ENCODE results near the gene MT1H. TPM values are rescaled to one million over a fixed set of nuclear protein-coding genes. Genes with fewer than 3 reads are reported as not detected.
"Not testable (repeated sequence)": the region's sequence is repeated elsewhere in the genome, so short reads cannot be mapped to it uniquely, and the experiment has no call there.

The MT1H gene
- total RNA-seq, result 100 to 1,000 TPM in 1 of 4 donors, 10 to 100 TPM in 2, not detected in 1; 45.4 to 179 (median 62.8) TPM

DNA sequence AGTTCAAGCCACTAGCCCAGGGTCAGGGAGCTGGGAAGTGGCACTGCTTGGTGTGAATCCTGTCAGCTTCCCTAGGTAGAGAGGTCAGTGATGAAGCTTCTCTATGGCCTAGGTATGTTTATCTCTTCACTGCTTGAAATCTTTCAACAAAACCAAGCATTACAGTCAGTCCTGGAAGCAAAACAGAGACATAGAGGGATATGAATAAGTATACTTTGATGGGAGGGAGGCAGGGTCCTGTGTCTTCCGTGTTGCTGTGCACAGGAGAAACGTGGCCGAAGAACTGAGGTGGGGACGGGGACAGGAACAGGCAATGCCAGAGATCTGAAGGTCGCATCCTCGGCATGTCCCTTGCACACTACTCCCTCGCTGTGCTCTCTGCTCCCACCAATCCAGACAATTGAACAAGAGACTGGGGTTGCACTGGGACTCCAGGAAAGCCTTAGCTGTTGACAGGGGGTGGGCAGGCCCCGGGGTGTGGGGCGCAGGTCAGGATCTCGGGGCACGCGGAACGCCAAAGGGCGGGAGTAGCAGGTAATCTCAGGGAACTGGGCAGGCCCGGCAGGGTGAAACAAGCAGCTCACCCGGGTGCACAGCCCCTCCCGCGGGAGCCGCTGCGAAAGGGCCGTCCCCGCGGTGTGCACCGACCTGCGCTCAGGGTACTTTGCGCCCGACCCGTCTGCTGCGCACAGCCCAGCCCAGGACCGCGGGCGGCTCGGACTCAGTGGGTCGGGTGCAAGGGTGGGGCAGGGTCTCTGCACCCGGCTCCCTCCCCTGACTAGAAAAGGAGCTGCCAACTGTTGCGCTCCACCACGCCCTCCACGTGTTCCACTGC is at the start of gene MT1H:
Gene MT1H (plus strand): TSS at position 810 of the 835 bp plus-strand sequence. CDS start 71 bp downstream, outside the sequence.
- Histone ChIP-seq H3K27me3 (no peaks in the 10 kb centered on the region), H3K4me1 (peaks cover 12 to 35% of the 10 kb centered on the region in 2 donors), H3K36me3 (no peaks in the 10 kb centered on the region), H3K4me3 (replicated peaks in 1 of 3) (peak within 1 kb of the TSS in 1 of 3 donors; percentile 2), H3K9me3 (no peaks in the 10 kb centered on the region), H3K27ac (peak within 1 kb of the TSS in 1 of 3 donors; percentile 65)
- peak; percentile 58 to 66 for DNase-seq
- TF ChIP-seq, protein P1, sequence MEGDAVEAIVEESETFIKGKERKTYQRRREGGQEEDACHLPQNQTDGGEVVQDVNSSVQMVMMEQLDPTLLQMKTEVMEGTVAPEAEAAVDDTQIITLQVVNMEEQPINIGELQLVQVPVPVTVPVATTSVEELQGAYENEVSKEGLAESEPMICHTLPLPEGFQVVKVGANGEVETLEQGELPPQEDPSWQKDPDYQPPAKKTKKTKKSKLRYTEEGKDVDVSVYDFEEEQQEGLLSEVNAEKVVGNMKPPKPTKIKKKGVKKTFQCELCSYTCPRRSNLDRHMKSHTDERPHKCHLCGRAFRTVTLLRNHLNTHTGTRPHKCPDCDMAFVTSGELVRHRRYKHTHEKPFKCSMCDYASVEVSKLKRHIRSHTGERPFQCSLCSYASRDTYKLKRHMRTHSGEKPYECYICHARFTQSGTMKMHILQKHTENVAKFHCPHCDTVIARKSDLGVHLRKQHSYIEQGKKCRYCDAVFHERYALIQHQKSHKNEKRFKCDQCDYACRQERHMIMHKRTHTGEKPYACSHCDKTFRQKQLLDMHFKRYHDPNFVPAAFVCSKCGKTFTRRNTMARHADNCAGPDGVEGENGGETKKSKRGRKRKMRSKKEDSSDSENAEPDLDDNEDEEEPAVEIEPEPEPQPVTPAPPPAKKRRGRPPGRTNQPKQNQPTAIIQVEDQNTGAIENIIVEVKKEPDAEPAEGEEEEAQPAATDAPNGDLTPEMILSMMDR (IDR thresholded peaks at IDR 0.05), result no peak
- peak in 1 of 2 donors; percentile 61 for TF ChIP-seq POLR2A (IDR thresholded peaks at IDR 0.05)
- 42 to 51% methylated on average over 16 to 18 of the region's 38 CpGs for WGBS, 2 donors
- intact Hi-C loops (cut with DNase I), result no loop called here

DNA sequence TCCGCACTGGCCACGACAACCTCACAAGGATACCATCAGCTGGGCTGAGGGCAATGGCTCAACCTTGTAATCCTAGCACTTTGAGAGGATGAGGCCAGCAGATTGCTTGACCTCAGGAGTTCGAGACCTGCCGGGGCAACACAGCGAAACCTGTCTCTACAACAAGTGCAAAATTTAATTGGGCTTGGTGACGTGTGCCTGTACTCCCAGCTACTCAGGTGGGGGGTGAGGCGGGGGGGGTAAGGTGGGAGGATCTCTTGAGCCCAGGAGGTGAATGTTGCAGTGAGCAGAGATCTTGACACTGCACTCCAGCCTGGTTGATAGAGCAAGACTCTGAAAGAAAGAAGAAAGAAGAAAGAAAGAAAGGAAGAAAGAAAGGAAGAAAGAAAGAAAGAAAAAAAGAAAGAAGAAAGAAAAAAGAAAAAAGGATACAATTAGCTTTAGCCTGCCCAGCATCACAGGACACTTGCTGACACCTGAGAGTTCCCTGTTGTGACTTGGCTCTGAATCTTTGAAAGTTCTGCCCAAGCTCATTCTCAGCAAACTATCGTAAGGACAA is 49.2 kb upstream of the MT1H start:
- Histone ChIP-seq H3K36me3 (no peaks in the 10 kb centered on the region), H3K27ac (no peak overlapping the region), H3K4me3 (replicated peaks in 1 of 3) (no peak overlapping the region), H3K9me3 (no peaks in the 10 kb centered on the region), H3K27me3 (no peaks in the 10 kb centered on the region), H3K4me1 (peaks cover 11 to 20% of the 10 kb centered on the region in 2 donors)
- DNase-seq, result no peak
- TF ChIP-seq, protein P1 (IDR thresholded peaks at IDR 0.05), result no peak
- no peak for TF ChIP-seq POLR2A (IDR thresholded peaks at IDR 0.05)
- intact Hi-C loops (cut with DNase I), result no loop called here
- WGBS, 2 donors, result 82 to 88% methylated on average over 7 to 8 of the region's 8 CpGs

DNA sequence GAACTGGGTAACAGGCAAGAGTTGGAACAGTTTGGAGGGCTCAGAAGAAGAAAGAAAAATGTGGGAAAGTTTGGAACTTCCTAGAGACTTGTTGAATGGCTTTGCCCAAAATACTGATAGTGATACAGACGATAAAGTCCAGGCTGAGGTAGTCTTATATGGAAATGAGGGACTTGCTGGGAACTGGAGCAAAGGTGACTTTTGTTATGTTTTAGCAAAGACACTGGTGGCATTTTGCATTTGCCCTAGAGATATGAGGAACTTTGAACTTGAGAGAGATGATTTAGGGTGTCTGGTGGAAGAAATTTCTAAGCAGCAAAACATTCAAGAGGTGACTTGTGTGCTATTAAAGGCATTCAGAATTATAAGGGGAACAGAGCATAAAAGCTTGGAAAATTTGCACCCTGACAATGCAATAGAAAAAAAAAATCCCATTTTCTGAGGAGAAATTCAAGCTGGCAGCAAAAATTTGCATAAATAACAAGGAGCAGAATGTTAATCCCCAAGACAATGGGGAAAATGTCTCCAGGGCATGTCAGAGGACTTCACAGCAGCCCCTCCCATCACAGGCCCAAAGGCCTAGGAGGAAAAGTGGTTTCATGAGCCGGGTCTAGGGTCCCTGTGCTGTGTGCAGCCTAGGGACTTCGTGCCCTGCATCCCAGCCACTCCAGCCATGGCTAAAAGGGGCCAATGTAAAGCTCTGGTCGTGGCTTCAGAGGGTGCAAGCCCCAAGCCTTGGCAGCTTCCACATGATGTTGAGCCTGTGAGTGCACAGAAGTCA is 47.8 kb upstream of the MT1H start:
- H3K27me3 ChIP-seq; H3K36me3 ChIP-seq; DNase-seq; intact Hi-C loops (cut with DNase I); H3K9me3 ChIP-seq; H3K27ac ChIP-seq; H3K4me3 ChIP-seq (replicated peaks in 1 of 3): not testable (repeated sequence)
- WGBS, 2 donors, result 76 to 77% methylated on average over 3 to 4 of the region's 4 CpGs
- peaks cover 11 to 16% of the 10 kb centered on the region in 2 donors for H3K4me1 ChIP-seq

DNA sequence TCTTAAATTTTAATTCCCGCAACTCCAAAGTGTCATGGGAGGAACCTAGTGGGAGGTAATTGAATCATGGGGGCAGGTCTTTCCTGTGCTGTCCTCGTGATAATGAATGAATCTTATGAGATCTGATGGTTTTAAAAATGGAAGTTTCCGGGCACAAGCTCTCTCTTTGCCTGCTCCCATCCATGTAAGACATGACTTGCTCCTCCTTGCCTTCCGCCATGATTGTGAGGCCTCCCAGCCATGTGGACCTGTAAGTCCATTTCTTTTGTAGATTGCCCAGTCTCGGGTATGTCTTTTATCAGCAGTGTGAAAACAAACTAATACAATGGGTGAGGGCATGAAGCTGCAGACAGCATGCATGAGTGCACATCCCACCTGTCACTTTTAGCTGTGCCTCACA is 46.4 kb upstream of the MT1H start:
- H3K4me3 ChIP-seq (replicated peaks in 1 of 3); DNase-seq; intact Hi-C loops (cut with DNase I); H3K27ac ChIP-seq; H3K36me3 ChIP-seq; H3K27me3 ChIP-seq; H3K4me1 ChIP-seq; H3K9me3 ChIP-seq: not testable (repeated sequence)
- WGBS, 2 donors, result 96% methylated on average over 5 of the region's 5 CpGs

DNA sequence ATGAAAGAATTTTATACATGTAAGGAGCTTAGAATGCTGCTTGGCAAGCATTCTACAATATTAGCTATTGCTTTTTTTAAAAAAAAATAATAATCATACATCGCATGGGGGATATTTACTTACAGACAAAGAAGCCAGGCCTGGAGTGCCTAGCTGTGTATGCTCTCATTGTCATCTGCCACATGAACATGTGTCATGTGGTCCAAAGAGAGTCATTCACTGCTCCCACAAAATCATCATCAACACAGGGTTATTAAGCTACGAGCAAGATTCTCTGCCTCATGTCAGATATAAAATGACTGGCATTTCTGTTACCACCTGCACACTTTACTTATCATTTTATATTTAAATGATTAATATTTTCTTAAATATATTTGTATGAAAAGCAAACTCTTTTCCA is 46.0 kb upstream of the MT1H start:
- Histone ChIP-seq H3K9me3 (no peaks in the 10 kb centered on the region), H3K27me3 (no peaks in the 10 kb centered on the region), H3K4me1 (peaks cover 0 to 3% of the 10 kb centered on the region in 2 donors), H3K27ac (no peak overlapping the region), H3K4me3 (replicated peaks in 1 of 3) (no peak overlapping the region), H3K36me3 (no peaks in the 10 kb centered on the region)
- 99% methylated on average over 2 of the region's 2 CpGs for WGBS, 2 donors
- no peak for TF ChIP-seq POLR2A (IDR thresholded peaks at IDR 0.05)
- TF ChIP-seq, protein P1 (IDR thresholded peaks at IDR 0.05), result no peak
- intact Hi-C loops (cut with DNase I), result no loop called here
- no peak for DNase-seq
